Memory B cell (primary cell): ENCODE measurements around the gene MYH10.

ENCODE experiments used
- ATAC-seq: fragments of 150-1000 bp; cut with Tn5 transposase; 2 replicates; pipeline ENCODE4 v1.10.0; 2021; ENCODE audit warnings: low read depth, mild to moderate bottlenecking, moderate library complexity
- DNase-seq, 2 donors: peaks; one replicate each; pipeline ENCODE4 v3.0.0; 2022; ENCODE audit warnings: low spot score in 2 of 2
- H3K27ac Mint-ChIP-seq: one replicate; pipeline ENCODE4 v1.8.0; 2022; ENCODE audit warnings: mild to moderate bottlenecking, moderate library complexity, mixed read lengths
- H3K27me3 Mint-ChIP-seq: one replicate; pipeline ENCODE4 v1.8.0; 2022; ENCODE audit warnings: mixed read lengths
- H3K36me3 Mint-ChIP-seq: one replicate; pipeline ENCODE4 v1.8.0; 2022; ENCODE audit warnings: mild to moderate bottlenecking, mixed read lengths
- H3K4me1 Mint-ChIP-seq: one replicate; pipeline ENCODE4 v1.8.0; 2022; ENCODE audit warnings: mixed read lengths
- H3K4me3 Mint-ChIP-seq: one replicate; pipeline ENCODE4 v1.8.0; 2022; ENCODE audit warnings: mild to moderate bottlenecking, moderate library complexity, mixed read lengths
- H3K9me3 Mint-ChIP-seq: one replicate; pipeline ENCODE4 v1.8.0; 2022; ENCODE audit warnings: mixed read lengths

The MYH10 gene

DNA sequence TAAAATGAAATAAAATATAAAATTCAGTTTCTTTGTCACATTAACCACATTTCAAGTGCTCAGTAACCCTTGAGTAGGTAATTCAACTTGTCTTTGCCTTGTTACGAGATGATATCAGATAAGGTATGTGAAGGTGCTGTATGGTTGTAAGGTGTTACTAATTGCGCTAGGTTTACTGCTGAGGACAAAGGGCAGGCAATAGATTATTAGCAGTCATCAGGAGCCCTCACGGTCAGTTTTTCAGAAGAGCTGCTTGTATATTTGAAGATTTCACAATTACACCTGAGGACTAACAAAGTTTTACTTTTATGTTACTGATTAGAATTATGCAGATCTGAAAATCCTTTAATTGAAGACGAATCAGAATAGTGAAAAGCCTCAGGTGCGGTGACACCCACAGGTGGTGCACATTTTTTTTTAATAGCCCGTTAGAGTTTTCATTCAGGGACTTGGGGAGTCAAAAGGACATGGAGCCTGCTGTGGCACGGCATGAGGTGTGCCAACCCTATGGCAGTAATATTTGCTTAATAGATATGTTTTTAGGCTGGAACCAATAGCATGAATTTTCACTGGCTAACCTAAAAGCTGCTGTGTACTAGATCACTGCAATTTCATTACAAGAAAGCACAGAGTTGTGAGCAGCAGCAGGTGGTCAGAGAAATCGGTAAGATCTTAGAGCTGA is 178.5 kb downstream of the MYH10 start:
- ATAC-seq (no peak), DNase-seq (no peak)
- Mint-ChIP-seq H3K4me1 (peaks cover 9% of the 10 kb centered on the region), H3K36me3 (peaks cover 36% of the 10 kb centered on the region), H3K27ac (no peak overlapping the region), H3K27me3 (no peaks in the 10 kb centered on the region), H3K9me3 (no peaks in the 10 kb centered on the region), H3K4me3 (no peak overlapping the region)

DNA sequence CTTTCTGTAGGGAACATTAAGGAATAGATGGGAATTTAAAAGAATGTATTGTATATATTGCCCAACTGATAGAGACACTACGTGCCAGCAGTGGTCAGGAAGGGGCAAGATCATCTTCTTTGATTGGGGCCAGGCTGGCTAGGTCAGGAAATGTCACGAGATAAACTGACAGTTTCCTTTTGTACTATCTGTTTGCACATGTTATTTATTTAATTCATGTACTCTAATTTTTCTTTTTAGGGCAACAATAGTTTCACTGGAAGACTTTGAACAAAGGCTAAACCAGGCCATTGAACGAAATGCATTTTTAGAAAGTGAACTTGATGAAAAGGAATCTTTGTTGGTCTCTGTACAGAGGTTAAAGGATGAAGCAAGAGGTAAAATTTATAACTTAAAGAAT is 182.2 kb downstream of the MYH10 start:
- Mint-ChIP-seq H3K27ac (no peak overlapping the region), H3K9me3 (no peaks in the 10 kb centered on the region), H3K36me3 (peaks cover 29% of the 10 kb centered on the region), H3K4me1 (peaks cover 5% of the 10 kb centered on the region), H3K27me3 (no peaks in the 10 kb centered on the region), H3K4me3 (no peak overlapping the region)
- DNase-seq: no peak
- no peak for ATAC-seq

- peaks cover 28% of the 10 kb centered on the region for H3K36me3 Mint-ChIP-seq
- H3K27me3 Mint-ChIP-seq: no peaks in the 10 kb centered on the region
- DNase-seq (no peak), ATAC-seq (no peak)
- no peak overlapping the region for H3K4me3 Mint-ChIP-seq
- peak overlapping the region; percentile 56 for H3K27ac Mint-ChIP-seq
- no peaks in the 10 kb centered on the region for H3K9me3 Mint-ChIP-seq
- H3K4me1 Mint-ChIP-seq: peaks cover 9% of the 10 kb centered on the region
Observed at GRCh38 chr17:8447799-8448198, 182.7 kb downstream of the MYH10 start.

- Mint-ChIP-seq H3K4me3 (no peak overlapping the region), H3K27ac (no peak overlapping the region)
Observed at GRCh38 chr17:8445536-8445935, 185.0 kb downstream of the MYH10 start.

DNA sequence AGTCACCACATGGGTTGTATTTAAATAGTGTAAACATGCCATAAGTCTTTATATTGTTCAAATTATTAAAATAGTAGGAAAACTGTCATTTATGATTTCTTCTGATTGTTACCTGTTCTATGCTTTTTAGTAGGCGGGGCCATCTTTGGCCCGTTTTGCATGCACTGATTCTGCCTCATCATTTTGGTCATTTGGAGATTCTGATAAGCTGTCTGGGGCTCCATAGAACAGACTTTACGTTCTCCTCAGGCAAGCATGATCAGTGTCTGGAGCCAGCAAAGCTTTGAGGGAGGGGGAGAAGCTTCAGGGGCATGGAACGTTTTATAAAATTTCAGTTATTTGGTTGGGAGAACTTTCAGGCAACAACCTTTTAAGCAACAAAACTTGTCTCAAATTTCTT is 186.0 kb downstream of the MYH10 start:
- H3K27ac Mint-ChIP-seq: no peak overlapping the region
- H3K4me1 Mint-ChIP-seq: peaks cover 25% of the 10 kb centered on the region
- no peak overlapping the region for H3K4me3 Mint-ChIP-seq
- no peak for ATAC-seq
- no peaks in the 10 kb centered on the region for H3K9me3 Mint-ChIP-seq
- no peak for DNase-seq
- no peaks in the 10 kb centered on the region for H3K27me3 Mint-ChIP-seq
- H3K36me3 Mint-ChIP-seq: peaks cover 22% of the 10 kb centered on the region

More at GRCh38 chr17:8445536-8445935, 185.0 kb downstream of the MYH10 start:
- no peak for ATAC-seq
- Mint-ChIP-seq H3K9me3 (no peaks in the 10 kb centered on the region), H3K4me1 (peaks cover 21% of the 10 kb centered on the region), H3K36me3 (peaks cover 22% of the 10 kb centered on the region), H3K27me3 (no peaks in the 10 kb centered on the region)
- DNase-seq: no peak

DNA sequence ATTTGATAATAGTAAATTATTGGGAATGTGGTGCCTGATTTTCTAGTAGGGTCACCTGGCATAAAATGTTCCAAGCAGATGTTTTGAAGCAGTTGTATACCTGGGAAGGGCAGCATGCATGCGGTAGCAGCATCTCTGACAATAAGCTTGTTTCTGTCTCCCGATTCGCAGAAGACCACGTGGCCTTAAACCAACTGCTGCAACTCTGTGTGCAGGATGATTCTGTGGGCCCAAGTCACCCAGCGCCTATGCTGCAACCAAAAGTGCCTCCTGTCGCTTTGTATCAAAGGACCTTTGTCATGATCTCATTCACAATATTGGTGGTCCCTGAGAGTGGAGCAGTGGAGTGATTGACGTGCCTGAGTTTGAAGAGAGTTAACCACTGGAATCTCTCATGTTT is 186.8 kb downstream of the MYH10 start:
- Mint-ChIP-seq H3K27ac (no peak overlapping the region), H3K4me1 (peaks cover 25% of the 10 kb centered on the region), H3K4me3 (no peak overlapping the region), H3K27me3 (no peaks in the 10 kb centered on the region), H3K9me3 (no peaks in the 10 kb centered on the region), H3K36me3 (peaks cover 19% of the 10 kb centered on the region)
- no peak for DNase-seq
- ATAC-seq: no peak

DNA sequence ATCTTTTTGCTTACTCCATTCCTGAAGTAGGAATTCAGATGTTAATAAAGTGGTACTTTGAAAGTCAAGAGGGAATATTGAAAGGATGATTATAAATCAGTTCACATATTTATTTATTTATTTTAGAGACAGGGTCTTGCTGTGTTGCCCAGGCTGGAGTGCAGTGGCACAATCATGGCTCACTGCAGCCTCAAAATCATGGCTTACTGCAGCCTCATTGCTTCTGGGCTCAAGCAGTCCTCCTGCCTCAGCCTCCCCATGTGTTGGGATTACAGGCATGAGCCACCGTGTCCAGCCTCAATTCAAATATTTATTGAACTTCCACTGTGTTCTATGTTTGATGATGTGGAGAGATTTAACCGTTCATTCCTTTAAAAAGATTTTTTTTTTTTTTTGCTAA is 188.2 kb downstream of the MYH10 start:
- Mint-ChIP-seq H3K4me3 (no peak overlapping the region), H3K9me3 (no peaks in the 10 kb centered on the region), H3K27me3 (no peaks in the 10 kb centered on the region), H3K4me1 (peaks cover 26% of the 10 kb centered on the region), H3K36me3 (peaks cover 16% of the 10 kb centered on the region), H3K27ac (no peak overlapping the region)
- ATAC-seq (no peak), DNase-seq (no peak)

- ATAC-seq (no peak), DNase-seq (no peak)
- no peaks in the 10 kb centered on the region for H3K9me3 Mint-ChIP-seq
- peak overlapping the region; percentile 26 for H3K27ac Mint-ChIP-seq
- H3K36me3 Mint-ChIP-seq: peaks cover 13% of the 10 kb centered on the region
- H3K27me3 Mint-ChIP-seq: no peaks in the 10 kb centered on the region
- H3K4me3 Mint-ChIP-seq: no peak overlapping the region
- peaks cover 27% of the 10 kb centered on the region for H3K4me1 Mint-ChIP-seq
Observed at GRCh38 chr17:8441690-8442089, 188.8 kb downstream of the MYH10 start.

DNA sequence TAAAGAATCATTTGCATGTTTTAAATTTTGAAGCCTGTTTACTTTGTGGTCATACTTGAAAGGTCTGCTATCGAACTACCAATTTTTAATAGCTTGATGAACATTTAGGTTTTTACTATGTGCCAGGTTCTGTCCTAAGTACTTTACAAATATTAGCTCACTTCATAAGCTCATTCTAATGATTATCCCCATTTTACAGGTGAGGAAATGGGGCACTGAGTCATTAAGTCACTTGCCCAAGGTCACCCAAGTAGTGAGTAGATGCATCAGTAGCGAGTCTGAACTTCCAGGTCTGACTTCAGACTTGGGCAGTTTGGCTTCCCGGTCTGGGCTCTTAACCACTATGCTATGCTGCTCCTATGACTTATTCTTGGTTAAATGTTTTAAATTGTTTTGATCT is 190.8 kb downstream of the MYH10 start:
- H3K36me3 Mint-ChIP-seq: peaks cover 11% of the 10 kb centered on the region
- H3K9me3 Mint-ChIP-seq: no peaks in the 10 kb centered on the region
- H3K4me3 Mint-ChIP-seq: no peak overlapping the region
- ATAC-seq: no peak
- H3K27me3 Mint-ChIP-seq: no peaks in the 10 kb centered on the region
- no peak for DNase-seq
- H3K4me1 Mint-ChIP-seq: peaks cover 33% of the 10 kb centered on the region
- H3K27ac Mint-ChIP-seq: no peak overlapping the region

DNA sequence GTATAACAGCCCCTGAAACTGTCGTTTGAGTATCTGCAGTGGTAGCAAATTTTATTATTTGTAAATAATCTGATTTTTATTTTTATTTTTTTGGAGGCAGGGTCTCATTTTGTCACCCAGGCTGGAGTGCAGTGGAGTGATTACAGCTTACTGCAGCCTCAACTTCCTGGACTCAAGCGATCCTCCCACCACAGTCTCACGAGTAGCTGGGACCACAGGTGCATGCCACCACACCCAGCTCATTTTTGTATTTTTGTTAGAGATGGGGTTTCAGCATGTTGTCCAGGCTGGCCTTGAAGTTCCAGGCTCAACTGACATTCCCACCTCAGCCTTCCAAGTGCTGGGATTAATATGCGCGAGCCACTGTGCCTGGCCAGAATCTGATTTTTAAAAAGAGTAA is 192.1 kb downstream of the MYH10 start:
- Mint-ChIP-seq H3K36me3 (peaks cover 5% of the 10 kb centered on the region), H3K27me3 (no peaks in the 10 kb centered on the region), H3K27ac (no peak overlapping the region), H3K4me1 (peaks cover 32% of the 10 kb centered on the region), H3K9me3 (no peaks in the 10 kb centered on the region), H3K4me3 (no peak overlapping the region)
- ATAC-seq: no peak
- no peak for DNase-seq

DNA sequence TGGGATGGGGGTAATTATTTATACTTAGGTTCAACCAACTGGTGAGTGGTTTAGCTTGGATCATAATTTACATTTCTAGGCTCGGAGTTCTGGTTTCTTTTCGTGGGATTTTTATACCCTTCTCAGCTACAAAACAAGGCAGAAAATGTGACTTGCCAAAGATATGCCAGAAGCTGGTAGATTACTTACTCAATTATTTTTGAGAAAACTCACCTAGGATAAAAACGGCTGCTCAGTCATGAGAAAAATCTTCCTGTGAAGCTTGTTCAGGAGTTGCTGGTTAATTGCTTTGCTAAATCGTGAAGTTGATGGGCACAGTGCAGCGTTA is 193.7 kb downstream of the MYH10 start:
- ATAC-seq: no peak
- Mint-ChIP-seq H3K27ac (peak overlapping the region; percentile 98), H3K4me1 (peaks cover 24% of the 10 kb centered on the region), H3K9me3 (no peaks in the 10 kb centered on the region), H3K36me3 (peaks cover 5% of the 10 kb centered on the region), H3K4me3 (peak overlapping the region; percentile 97), H3K27me3 (no peaks in the 10 kb centered on the region)
- no peak for DNase-seq

- peaks cover 20% of the 10 kb centered on the region for H3K4me1 Mint-ChIP-seq
- DNase-seq (no peak), ATAC-seq (peak; percentile 50)
- H3K9me3 Mint-ChIP-seq: no peaks in the 10 kb centered on the region
- H3K36me3 Mint-ChIP-seq: peaks cover 3% of the 10 kb centered on the region
- H3K27me3 Mint-ChIP-seq: no peaks in the 10 kb centered on the region
- H3K27ac Mint-ChIP-seq: peak overlapping the region; percentile 98
- H3K4me3 Mint-ChIP-seq: peak overlapping the region; percentile 97
Observed at GRCh38 chr17:8436169-8436843, 194.2 kb downstream of the MYH10 start.

- peak within 1 kb of the TSS; percentile 98 for H3K27ac Mint-ChIP-seq
- no peaks in the 10 kb centered on the region for H3K9me3 Mint-ChIP-seq
- peaks cover 3% of the 10 kb centered on the region for H3K36me3 Mint-ChIP-seq
- peak; percentile 96 to 98 for DNase-seq
- H3K4me3 Mint-ChIP-seq: peak within 1 kb of the TSS; percentile 97
- H3K4me1 Mint-ChIP-seq: peaks cover 15% of the 10 kb centered on the region
- peak; percentile 90 for ATAC-seq
- no peaks in the 10 kb centered on the region for H3K27me3 Mint-ChIP-seq
Observed at GRCh38 chr17:8435245-8436168, 195.0 kb downstream of the MYH10 start, which contains the start of gene NDEL1. Gene NDEL1, plus strand, starts transcription at chr17:8435884. Its CDS starts 8,388 bp downstream, at chr17:8444272.

DNA sequence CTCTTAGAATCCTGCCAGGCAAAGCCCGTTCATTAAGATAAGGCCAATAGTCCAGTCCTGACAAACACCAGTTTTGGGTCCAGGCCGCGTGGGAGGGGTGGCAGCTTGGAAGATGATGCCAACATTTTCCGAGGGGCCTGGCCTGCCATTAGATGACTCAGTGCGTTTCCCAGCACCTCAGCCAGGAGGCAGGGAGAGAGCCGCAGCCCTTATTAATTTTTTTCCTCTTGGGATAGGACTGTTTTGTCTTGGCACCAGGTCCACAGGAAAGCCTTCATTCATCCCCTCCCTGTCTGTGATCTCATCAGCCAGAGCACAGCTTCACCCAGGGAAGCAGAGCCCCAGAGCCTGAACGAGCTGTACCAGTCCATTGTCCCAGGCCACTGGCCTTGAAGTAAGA is 199.6 kb downstream of the MYH10 start:
- Mint-ChIP-seq H3K36me3 (no peaks in the 10 kb centered on the region), H3K9me3 (no peaks in the 10 kb centered on the region), H3K27ac (no peak overlapping the region), H3K27me3 (peaks cover 8% of the 10 kb centered on the region), H3K4me1 (peaks cover 3% of the 10 kb centered on the region), H3K4me3 (no peak overlapping the region)
- DNase-seq: no peak
- no peak for ATAC-seq
